Stimulated activated naive CD4-positive, alpha-beta T cell (primary cell): Measurements from ENCODE around the gene OTOS.

Experiments used
- DNase-seq, 6 experiments: peaks; one replicate each; lab custom pipeline; 2025; lab: John Stamatoyannopoulos, UW

Gene OTOS

DNA sequence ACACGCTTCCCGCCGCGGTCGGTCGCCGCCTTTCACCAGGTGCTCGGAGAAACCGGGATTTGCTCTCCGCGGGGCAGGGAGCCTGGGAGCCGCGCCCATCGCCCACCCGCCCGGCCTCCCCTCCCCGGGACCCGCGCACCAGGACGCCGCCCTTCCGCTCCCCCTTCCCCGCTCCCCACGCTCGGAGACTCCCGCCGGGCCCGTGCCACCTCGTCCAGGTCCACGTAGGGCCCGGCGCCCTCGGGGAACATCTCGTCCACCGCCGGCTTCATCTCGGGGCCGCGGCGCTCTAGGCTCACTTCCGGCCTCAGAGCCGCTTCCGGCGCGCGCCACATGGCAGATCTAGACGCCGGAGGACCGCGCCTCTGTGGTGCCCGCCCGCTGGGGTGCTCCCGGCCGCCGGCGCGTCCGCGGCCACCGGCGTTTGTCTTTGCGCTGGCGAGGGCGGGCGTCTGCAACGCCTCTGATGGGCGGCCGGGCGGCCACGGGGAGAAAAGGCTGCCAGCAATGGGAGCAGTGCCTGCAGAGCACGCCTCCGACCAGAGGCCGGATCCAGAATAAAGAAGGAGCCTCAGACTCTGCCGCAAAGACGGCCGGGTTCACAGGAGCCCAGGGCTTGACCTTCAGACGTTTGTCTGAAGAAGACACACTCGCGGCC is 4.3 kb downstream of the OTOS start, which contains the start of gene COPS9:
Gene COPS9, minus strand, starts transcription at position 293 of the 658 bp plus-strand sequence. Its CDS starts 21 bp downstream, at position 272.
- peak; percentile 57 to 86 (median 72) for DNase-seq

GRCh38 chr2:240135706-240136012 is 4.8 kb downstream of the OTOS start:
- no peak for DNase-seq

- DNase-seq, result no peak
Measured at GRCh38 chr2:240134956-240135520, 5.4 kb downstream of the OTOS start.

- no peak for DNase-seq
Measured at GRCh38 chr2:240134466-240134865, 6.0 kb downstream of the OTOS start.

GRCh38 chr2:240133401-240133800 is 7.1 kb downstream of the OTOS start:
- no peak for DNase-seq

DNA sequence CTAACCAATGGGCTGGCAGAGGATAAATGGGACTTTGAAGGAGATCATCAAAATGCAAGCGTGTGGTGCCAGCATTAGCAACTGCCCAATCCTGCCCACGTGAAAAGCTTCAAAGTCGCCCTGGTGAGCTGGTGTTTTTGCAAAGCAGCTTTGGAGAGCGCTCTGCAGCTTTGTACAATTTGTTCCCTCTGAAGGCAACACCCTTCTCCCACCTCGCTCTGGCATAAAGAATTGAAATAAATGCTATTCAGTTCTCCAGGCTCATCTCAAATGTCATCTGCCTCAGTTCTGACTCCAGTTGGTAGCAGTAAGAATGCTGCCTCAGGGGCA is 7.8 kb downstream of the OTOS start:
- DNase-seq, result no peak

DNA sequence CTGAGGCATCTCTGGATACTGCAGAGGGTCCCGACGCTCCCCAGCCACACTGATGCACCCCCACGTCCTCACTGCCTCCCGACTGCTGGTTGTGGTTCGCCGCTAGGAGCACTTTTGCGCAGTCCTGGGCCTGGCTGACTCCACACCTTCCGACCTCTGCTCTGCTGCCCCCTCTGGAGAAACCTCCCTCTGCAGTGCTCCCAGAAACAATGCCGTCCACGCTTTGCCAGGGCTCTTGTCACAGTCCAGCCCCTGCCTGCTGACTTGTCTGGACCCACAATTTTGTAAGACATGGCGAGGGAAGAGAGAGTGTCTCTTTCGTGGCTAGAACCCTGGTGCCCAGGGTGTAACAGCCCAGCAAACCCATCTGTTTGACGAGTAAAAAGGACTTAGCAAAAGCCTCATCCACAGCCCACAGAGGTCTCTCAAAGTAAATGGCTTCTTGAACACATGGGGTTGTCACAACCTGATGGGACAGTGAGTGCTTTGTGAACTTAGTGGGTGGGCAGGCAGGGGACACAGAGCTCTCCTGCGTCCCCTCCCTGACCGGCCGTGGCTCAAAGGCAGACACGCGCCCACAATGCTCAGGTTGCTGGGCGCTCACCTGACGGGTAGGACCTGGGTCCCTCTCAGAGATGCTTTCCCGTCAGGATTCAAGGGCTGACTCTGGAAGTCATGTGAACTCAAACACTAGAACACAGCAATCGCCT is 8.4 kb downstream of the OTOS start:
- no peak for DNase-seq

DNA sequence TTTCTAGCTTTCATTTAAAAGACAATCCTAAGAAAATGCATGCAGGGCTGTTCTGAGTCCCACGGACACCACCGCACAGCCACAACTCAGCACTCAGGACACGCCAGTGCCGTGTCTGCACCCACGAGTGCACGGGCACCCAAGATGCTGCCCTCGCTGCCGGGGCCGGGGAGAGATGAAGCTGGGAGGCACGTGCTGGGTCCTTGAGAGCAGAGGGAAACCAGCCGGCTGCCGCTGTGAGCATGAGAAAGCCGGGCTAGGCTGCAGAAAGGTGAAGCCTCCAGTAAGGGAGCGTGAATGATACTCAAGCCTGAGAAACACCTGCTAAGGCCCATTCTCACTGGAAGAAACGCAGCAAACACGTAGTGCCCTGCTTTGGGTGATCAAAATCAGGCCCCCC is 9.2 kb downstream of the OTOS start:
- no peak for DNase-seq

- DNase-seq, result no peak
Measured at GRCh38 chr2:240130393-240131195, 9.9 kb downstream of the OTOS start.

- no peak for DNase-seq
Measured at GRCh38 chr2:240129731-240130392, 10.6 kb downstream of the OTOS start.

DNA sequence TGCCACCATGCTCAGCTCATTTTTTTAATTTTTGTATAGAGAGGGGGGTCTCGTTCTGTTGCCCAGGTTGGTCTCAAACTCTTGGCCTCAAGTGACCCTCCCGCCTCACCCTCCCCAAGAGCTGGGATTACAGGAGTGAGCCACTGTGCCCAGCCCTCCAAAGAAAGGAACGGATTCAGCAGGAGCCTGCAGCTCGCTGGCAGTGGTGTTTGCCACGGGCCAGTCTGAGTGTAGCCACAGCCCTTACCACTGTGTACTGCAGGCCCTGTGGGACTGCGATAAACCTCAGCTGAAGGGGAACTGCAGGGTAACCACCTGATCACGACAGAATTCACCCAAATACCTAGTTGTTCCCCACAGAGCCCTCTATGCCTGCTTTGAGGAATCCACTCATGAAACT is 11.1 kb downstream of the OTOS start:
- DNase-seq, result no peak

DNA sequence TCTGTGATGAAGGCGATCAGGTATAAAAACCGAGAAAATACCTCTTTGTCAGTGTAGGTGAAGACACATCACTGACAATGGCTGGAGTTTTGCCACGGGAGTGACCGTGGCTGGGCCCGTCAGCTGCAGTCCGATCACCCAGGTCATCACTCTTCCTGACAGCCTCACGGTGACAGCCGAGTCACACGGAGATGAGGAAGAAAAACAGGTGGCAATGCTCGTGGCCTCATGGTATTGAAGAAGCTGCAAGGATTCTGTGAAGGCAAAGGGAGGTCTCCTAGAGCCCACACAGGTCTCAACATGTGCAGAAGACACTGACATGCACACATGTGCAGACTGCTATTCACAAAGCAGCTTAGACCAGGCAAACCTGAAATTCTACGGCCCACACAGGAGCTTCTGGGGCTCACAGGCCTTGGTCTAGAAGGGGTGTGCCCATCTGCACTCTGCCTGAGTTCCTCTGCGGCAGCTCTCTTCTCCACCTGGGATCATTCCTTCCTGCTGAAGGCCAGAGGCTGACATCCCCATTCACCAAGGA is 11.8 kb downstream of the OTOS start:
- DNase-seq, result no peak

GRCh38 chr2:240127911-240128607 is 12.4 kb downstream of the OTOS start:
- DNase-seq, result no peak

DNA sequence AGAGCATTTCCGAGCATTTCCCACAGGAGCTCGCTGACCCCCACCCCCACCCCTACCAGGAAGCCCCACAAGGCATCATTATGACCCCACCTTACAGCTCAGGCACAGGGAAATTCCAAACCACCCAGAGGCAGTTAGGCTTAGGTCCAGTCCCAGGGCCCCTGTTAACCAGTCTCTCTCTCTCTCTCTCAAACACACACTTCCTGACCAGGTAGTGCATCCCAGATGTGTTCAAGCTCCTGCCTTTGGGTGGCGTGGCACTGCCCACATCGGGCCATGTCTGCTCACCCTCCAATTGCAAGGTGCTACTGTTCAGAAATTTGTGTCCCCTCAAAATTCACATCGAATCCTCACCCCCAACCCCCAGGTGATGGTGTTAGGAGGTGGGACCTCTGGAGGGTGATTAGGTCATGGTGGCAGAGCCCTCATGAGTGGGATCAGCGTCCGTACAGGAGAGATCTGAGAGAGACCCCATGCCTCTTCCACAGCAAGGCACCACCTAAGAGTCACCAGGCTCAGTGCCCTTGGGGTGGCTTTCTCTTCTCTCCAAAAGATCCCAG is 13.2 kb downstream of the OTOS start:
- no peak for DNase-seq

DNA sequence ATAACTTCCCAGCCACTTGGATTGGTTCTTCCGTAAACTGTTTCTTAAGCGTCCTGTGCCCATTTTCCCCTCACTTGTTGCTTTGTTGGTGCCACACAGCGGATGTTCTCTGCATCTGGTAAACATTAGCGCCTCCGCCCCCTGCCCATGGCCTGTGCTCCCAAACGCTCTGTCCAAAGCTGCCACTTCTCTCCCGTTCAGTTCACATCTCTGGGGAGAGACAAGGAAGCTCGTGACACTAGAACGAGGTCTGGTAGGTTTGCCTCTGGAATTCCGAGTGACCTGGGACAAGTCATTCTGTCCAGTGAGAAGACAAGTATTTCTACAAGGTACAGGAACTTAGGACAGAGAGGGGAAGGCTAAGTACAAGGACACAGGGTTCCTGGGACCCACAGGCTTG is 13.7 kb downstream of the OTOS start:
- no peak for DNase-seq

GRCh38 chr2:240125742-240126141 is 14.7 kb downstream of the OTOS start:
- DNase-seq, result no peak

GRCh38 chr2:240124651-240125030 is 15.8 kb downstream of the OTOS start:
- DNase-seq, result no peak

GRCh38 chr2:240123821-240124650 is 16.4 kb downstream of the OTOS start:
- no peak for DNase-seq

- DNase-seq, result no peak
Measured at GRCh38 chr2:240121675-240122074, 18.8 kb downstream of the OTOS start.

DNA sequence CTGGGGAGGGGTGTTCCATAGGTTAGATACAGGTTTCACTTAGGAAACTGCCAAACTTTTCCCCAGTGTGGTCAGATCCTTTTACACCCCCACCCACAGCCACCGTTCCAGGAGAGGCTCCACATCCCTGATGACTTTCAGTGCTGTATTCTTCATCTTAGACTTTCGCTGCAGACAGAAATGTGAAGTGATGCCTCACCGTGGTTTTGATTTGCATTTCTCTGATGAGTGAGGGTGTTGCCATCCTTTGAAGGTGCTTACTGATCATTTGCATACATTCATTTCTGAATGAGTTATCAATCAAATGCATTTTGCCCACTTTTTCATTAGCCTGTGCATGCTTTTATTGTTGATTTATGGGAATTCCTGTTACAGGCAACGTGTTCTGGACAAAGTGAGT is 19.3 kb downstream of the OTOS start:
- no peak for DNase-seq
